Adrenal gland (tissue), 12 donors: ENCODE data around the gene TBC1D9. TPM values are rescaled to one million over a fixed set of nuclear protein-coding genes. Genes with fewer than 3 reads are reported as not detected.

Source experiments
- DNase-seq, 7 donors: peaks; one replicate each; pipeline ENCODE4 v3.0.0-alpha.2; 2019 to 2020
- H3K27ac ChIP-seq, 5 donors: fragments of 200-600 bp; sonication (generic) in 4 of 5; 1 replicate in 3 of 5; 2 replicates in 2 of 5; pipeline versions ENCODE4 v1.5.1 to v1.8.0; 2016 to 2020; ENCODE audit warnings: mild to moderate bottlenecking in 1 of 5
- H3K27me3 ChIP-seq: fragments of 200-600 bp; 2 replicates; pipeline ENCODE4 v1.8.0; 2021
- H3K36me3 ChIP-seq, 2 donors: fragments of 200-600 bp; replicated peaks in 1 of 2; 1 replicate in 1 of 2; 2 replicates in 1 of 2; pipeline versions ENCODE4 v1.5.1 to v1.8.0; 2018 to 2022
- H3K4me1 ChIP-seq, 2 donors: fragments of 200-600 bp; replicated peaks in 1 of 2; 1 replicate in 1 of 2; 2 replicates in 1 of 2; pipeline versions ENCODE4 v1.5.1 to v1.8.0; 2018 to 2021
- H3K4me3 ChIP-seq, 4 donors: fragments of 200-600 bp; sonication (generic) in 3 of 4; one replicate each; pipeline ENCODE4 v1.5.1; 2016 to 2018
- H3K9me3 ChIP-seq, 3 donors: fragments of 200-600 bp; sonication (generic) in 1 of 3; replicated peaks in 1 of 3; 1 replicate in 2 of 3; 2 replicates in 1 of 3; pipeline versions ENCODE4 v1.5.1 to v1.8.0; 2016 to 2021
- POLR2A ChIP-seq, 2 donors: fragments of 450-650 bp; IDR thresholded peaks; one replicate each; pipeline ENCODE4 v1.6.1; 2017; ENCODE audit warnings: antibody characterized with exemption in 2 of 2, mild to moderate bottlenecking in 2 of 2, moderate library complexity in 1 of 2
- WGBS, 4 donors: extraction: QIAGEN DNeasy Blood & Tissue Kit in 2 of 4; methylation state at CpG; one replicate each; pipeline versions ENCODE4 v1.1.5 to v1.1.7; 2013 to 2017; 5-methylcytosine and 5-hydroxymethylcytosine counted together
- intact Hi-C, 2 donors: fragments of 100-400 bp; cut with DNase I; formaldehyde crosslinking; loops; one replicate each; pipeline versions ENCODE4 v1.14.1 to v1.15.0; 2022 to 2023
- polyA plus RNA-seq, 3 donors: library from polyadenylated mRNA; stranded (reverse); fragments of 200-250 nt in 2 of 3; fragments of 350-450 nt in 1 of 3; fragmentation: Illumina TruSeq in 1 of 3; extraction: RNeasy Lipid Tissue Mini Kit (QIAGEN cat#74804) in 1 of 3; gene quantifications; one replicate each; pipeline ENCODE4 v1.2.3, GENCODE V29; 2013 to 2014
- total RNA-seq, 9 donors: library from RNA; depleted of rRNA in 4 of 9; stranded (reverse); fragments of >200 nt in 4 of 9; fragments of 120-200 nt in 1 of 9; fragmentation: NEBNext Ultra II Directional in 1 of 9; extraction: Animal tissue kit (Norgen Biotek cat#: 25700) in 1 of 9; gene quantifications; one replicate each; pipeline versions ENCODE4 v1.1.0 to v1.2.4, GENCODE V29; 2013 to 2023
- TF ChIP-seq, protein P1 (sequence below), 6 experiments: fragments of 450-650 bp in 4 of 6; fragments of 200-600 bp in 2 of 6; sonication (generic) in 1 of 6; IDR thresholded peaks; 1 replicate in 5 of 6; 2 replicates in 1 of 6; pipeline versions ENCODE4 v1.5.1 to v1.8.0; 2016 to 2021; ENCODE audit warnings: antibody characterized with exemption in 6 of 6, mild to moderate bottlenecking in 2 of 6, moderate library complexity in 1 of 6
- donor health status: healthy with polysubstance abuse.
- donor health status: Bipolar disorder and iron deficiency.
- donor health status: DM: yes; HTN: yes; CAD: no.
- donor health status: DM: no; HTN: no; CAD: no.
- donor health status: DM: no; HTN: no; CAD: no.
- donor health status: DM: yes; HTN: yes; CAD: no.

TBC1D9 gene
- total and polyA plus RNA-seq, 12 donors: 3.8 to 27.7 (median 14.3) TPM

DNA sequence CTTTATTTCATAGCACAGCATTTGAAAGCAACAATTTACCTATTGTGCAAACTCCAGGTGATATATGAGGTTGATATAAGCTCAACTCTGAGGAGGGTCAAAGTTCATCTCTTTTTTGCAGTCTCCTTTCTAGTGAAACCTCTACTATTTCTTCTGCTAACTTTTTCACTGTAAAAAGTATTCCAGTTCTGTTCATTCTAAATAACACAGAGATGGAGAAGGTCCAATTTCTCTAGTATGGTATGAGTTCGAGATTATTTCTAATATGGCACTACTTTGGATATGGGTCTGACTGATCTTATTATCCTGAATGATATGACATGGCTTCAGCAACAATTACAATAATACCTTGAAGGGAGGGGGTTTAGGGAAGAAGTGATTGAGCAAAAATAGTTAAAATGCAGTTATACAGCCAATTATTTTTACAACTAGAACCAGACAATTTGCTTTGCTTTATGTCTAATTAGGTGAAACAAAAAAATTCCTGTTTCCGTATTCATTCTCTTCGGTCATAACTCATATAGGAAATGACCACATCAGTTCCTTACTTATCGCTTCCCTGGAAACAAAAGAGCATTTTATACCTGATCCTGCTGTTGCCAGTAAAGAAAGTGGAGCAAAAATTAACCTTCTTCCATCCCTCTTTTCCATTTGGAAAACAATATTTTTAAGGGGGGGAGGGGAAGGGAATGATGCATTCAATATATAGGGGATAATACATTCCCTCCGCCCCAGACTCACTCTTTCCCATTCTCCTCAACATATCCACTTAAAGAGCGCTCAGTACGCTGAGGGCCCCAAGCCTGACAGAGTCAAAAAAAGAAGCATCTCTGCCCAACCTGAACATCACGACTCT lies 1.0 kb downstream of the TBC1D9 start:
- Histone ChIP-seq H3K4me1 (peaks cover 0 to 17% of the 10 kb centered on the region in 2 donors), H3K27ac (peak overlapping the region; percentile 37 to 98 (median 79)), H3K4me3 (peak overlapping the region; percentile 26 to 86 (median 44)), H3K9me3 (no peaks in the 10 kb centered on the region), H3K36me3 (no peaks in the 10 kb centered on the region), H3K27me3 (no peaks in the 10 kb centered on the region)
- no peak for TF ChIP-seq POLR2A (IDR thresholded peaks at IDR 0.05)
- TF ChIP-seq, protein P1, sequence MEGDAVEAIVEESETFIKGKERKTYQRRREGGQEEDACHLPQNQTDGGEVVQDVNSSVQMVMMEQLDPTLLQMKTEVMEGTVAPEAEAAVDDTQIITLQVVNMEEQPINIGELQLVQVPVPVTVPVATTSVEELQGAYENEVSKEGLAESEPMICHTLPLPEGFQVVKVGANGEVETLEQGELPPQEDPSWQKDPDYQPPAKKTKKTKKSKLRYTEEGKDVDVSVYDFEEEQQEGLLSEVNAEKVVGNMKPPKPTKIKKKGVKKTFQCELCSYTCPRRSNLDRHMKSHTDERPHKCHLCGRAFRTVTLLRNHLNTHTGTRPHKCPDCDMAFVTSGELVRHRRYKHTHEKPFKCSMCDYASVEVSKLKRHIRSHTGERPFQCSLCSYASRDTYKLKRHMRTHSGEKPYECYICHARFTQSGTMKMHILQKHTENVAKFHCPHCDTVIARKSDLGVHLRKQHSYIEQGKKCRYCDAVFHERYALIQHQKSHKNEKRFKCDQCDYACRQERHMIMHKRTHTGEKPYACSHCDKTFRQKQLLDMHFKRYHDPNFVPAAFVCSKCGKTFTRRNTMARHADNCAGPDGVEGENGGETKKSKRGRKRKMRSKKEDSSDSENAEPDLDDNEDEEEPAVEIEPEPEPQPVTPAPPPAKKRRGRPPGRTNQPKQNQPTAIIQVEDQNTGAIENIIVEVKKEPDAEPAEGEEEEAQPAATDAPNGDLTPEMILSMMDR (IDR thresholded peaks at IDR 0.05): no peak
- no peak for DNase-seq
- 20 to 29% (median 25%) methylated on average over 7 to 8 of the region's 8 CpGs for WGBS, 4 donors
- intact Hi-C loops: no loop called here

GRCh38 chr4:140753329-140753728 lies 2.9 kb downstream of the TBC1D9 start:
- peaks cover 0 to 17% of the 10 kb centered on the region in 2 donors for H3K4me1 ChIP-seq

DNA sequence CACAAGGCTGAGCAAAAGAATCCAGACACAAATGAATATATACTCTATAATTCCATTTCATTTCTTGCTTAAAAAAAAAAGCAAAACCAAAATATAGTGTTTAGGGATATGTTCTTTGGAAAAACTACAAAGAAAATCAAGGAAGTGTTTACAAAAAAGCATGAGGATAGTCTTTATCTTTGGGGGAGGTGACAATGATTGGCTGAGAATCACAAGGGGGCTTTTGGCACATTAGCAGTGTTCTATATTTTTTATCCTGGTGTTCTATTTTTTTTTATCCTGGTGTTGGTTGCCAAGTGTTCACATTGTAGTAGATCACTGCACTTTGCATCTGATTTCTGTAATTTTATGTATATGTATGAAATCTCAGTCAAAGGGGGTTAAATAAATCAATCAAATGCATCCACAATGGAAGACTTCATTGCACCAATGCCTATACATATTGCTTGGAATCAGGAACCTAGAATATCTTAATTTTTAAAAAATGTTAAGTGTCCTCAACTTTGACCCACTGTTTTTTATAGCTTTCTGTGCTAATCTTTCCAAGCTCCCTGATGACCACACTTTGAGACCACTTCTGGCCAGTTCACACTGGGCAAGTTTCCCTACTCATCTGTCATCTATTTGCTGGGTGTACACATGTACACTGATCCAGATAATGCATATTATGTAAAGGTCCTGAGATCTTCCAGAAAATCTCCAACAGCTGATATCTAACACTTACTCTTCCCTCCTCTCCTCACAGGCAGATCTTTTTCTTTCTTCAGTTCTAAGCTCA lies 3.7 kb downstream of the TBC1D9 start:
- H3K27me3 ChIP-seq: no peaks in the 10 kb centered on the region
- H3K27ac ChIP-seq: no peak overlapping the region
- no peaks in the 10 kb centered on the region for H3K9me3 ChIP-seq
- no peak for TF ChIP-seq POLR2A (IDR thresholded peaks at IDR 0.05)
- TF ChIP-seq, protein P1 (IDR thresholded peaks at IDR 0.05): no peak
- no peaks in the 10 kb centered on the region for H3K36me3 ChIP-seq
- no peak for DNase-seq
- peaks cover 0 to 17% of the 10 kb centered on the region in 2 donors for H3K4me1 ChIP-seq
- no peak overlapping the region for H3K4me3 ChIP-seq
- intact Hi-C loops: no loop called here

More at GRCh38 chr4:140753329-140753728, 2.9 kb downstream of the TBC1D9 start:
- no peak for DNase-seq
- H3K9me3 ChIP-seq: no peaks in the 10 kb centered on the region
- intact Hi-C loops: no loop called here
- H3K27me3 ChIP-seq: no peaks in the 10 kb centered on the region
- H3K4me3 ChIP-seq: no peak overlapping the region
- H3K27ac ChIP-seq: no peak overlapping the region
- TF ChIP-seq, protein P1 (IDR thresholded peaks at IDR 0.05): no peak
- no peak for TF ChIP-seq POLR2A (IDR thresholded peaks at IDR 0.05)
- H3K36me3 ChIP-seq: no peaks in the 10 kb centered on the region
- WGBS, 4 donors: 80 to 84% (median 81%) methylated on average over 2 of the region's 2 CpGs

- peaks cover 0 to 11% of the 10 kb centered on the region in 2 donors for H3K4me1 ChIP-seq
- DNase-seq: no peak
- no peaks in the 10 kb centered on the region for H3K9me3 ChIP-seq
- no peak overlapping the region for H3K4me3 ChIP-seq
- intact Hi-C loops: no loop called here
- H3K27me3 ChIP-seq: no peaks in the 10 kb centered on the region
- H3K27ac ChIP-seq: no peak overlapping the region
- no peak for TF ChIP-seq POLR2A (IDR thresholded peaks at IDR 0.05)
- TF ChIP-seq, protein P1 (IDR thresholded peaks at IDR 0.05): no peak
- H3K36me3 ChIP-seq: no peaks in the 10 kb centered on the region
- WGBS, 4 donors: 94 to 100% (median 95%) methylated on average over 2 of the region's 2 CpGs
Measured at GRCh38 chr4:140750470-140750869, 5.7 kb downstream of the TBC1D9 start.
